ENCODE measurements around the gene UPF2.

Gene UPF2

GRCh38 chr10:11959966-11960365 is 82.6 kb downstream of the UPF2 start:
- H3K9ac ChIP-seq (ENCODE audit: low read length), result no peak overlapping the region
- no peak overlapping the region for H3K4me2 ChIP-seq (ENCODE audit: low read length)
- no peaks in the 10 kb centered on the region for H4K20me1 ChIP-seq (ENCODE audit: insufficient read depth, low read length)
- TF ChIP-seq, protein P1, sequence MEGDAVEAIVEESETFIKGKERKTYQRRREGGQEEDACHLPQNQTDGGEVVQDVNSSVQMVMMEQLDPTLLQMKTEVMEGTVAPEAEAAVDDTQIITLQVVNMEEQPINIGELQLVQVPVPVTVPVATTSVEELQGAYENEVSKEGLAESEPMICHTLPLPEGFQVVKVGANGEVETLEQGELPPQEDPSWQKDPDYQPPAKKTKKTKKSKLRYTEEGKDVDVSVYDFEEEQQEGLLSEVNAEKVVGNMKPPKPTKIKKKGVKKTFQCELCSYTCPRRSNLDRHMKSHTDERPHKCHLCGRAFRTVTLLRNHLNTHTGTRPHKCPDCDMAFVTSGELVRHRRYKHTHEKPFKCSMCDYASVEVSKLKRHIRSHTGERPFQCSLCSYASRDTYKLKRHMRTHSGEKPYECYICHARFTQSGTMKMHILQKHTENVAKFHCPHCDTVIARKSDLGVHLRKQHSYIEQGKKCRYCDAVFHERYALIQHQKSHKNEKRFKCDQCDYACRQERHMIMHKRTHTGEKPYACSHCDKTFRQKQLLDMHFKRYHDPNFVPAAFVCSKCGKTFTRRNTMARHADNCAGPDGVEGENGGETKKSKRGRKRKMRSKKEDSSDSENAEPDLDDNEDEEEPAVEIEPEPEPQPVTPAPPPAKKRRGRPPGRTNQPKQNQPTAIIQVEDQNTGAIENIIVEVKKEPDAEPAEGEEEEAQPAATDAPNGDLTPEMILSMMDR (IDR thresholded peaks at IDR 0.05; ENCODE audit: low read depth, low read length), result no peak
- no peak overlapping the region for H2AFZ ChIP-seq (ENCODE audit: low read depth, low read length)
- no peak overlapping the region for H3K4me3 ChIP-seq (ENCODE audit: low read length)
- H3K27me3 ChIP-seq (ENCODE audit: low read depth, low read length), result no peaks in the 10 kb centered on the region
- H3K9me3 ChIP-seq (ENCODE audit: insufficient read depth, low read length), result no peaks in the 10 kb centered on the region
- H3K79me2 ChIP-seq (ENCODE audit: low read length), result no peaks in the 10 kb centered on the region
- H3K4me1 ChIP-seq (ENCODE audit: low read length), result no peaks in the 10 kb centered on the region
- H3K36me3 ChIP-seq (replicated peaks; ENCODE audit: low read depth, low read length), result peaks cover 27% of the 10 kb centered on the region
- no peak overlapping the region for H3K27ac ChIP-seq (ENCODE audit: low read length)

DNA sequence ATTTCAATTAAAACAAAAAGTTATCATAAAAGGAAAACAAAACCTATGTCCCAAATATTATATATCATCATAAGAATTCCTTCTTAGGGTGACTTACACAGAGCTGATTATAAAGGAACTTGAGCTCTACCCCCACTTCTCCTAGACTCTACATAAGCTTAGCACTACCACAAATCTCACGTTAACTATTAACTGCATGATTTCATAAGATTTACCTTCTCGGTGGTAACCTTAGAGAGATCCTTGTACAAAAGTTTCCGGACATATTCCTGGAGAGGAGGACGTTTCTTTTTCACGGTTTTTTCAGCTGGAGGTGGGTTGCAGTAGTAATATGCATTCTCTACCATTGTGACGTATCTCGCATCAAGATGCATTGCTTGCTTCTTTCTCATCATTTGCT is 83.7 kb downstream of the UPF2 start:
- no peak overlapping the region for H3K4me3 ChIP-seq (ENCODE audit: low read length)
- no peak overlapping the region for H3K9ac ChIP-seq (ENCODE audit: low read length)
- H3K4me2 ChIP-seq (ENCODE audit: low read length), result no peak overlapping the region
- H3K36me3 ChIP-seq (replicated peaks; ENCODE audit: low read depth, low read length), result peaks cover 22% of the 10 kb centered on the region
- H3K79me2 ChIP-seq (ENCODE audit: low read length), result no peaks in the 10 kb centered on the region
- H4K20me1 ChIP-seq (ENCODE audit: insufficient read depth, low read length), result no peaks in the 10 kb centered on the region
- H3K9me3 ChIP-seq (ENCODE audit: insufficient read depth, low read length), result no peaks in the 10 kb centered on the region
- H2AFZ ChIP-seq (ENCODE audit: low read depth, low read length), result no peak overlapping the region
- no peak overlapping the region for H3K27ac ChIP-seq (ENCODE audit: low read length)
- H3K4me1 ChIP-seq (ENCODE audit: low read length), result no peaks in the 10 kb centered on the region
- H3K27me3 ChIP-seq (ENCODE audit: low read depth, low read length), result no peaks in the 10 kb centered on the region
- TF ChIP-seq, protein P1 (IDR thresholded peaks at IDR 0.05; ENCODE audit: low read depth, low read length), result no peak
- no peak for TF ChIP-seq EZH2phosphoT487 (IDR thresholded peaks at IDR 0.05; ENCODE audit: low read depth)

DNA sequence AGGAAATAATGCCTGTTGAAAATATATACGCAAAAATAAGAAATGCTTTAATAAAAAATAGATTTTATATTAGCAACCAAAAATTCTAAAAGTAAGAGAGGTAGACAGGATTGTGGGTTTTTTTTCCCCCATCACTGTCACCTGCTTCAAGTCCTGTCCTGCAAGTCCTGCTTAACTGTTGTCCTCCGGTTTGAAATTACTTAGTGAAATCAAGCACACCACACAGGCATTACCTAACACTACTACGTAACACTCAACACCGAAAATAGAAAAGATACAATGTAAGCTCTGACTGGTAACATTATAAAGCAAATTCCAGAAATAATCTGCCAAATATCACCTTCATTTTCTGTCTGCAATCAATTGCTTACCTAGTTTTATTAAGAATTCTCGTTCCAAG is 90.9 kb downstream of the UPF2 start:
- no peaks in the 10 kb centered on the region for H3K79me2 ChIP-seq (ENCODE audit: low read length)
- H3K4me1 ChIP-seq (ENCODE audit: low read length), result peaks cover 13% of the 10 kb centered on the region
- TF ChIP-seq, protein P1 (IDR thresholded peaks at IDR 0.05; ENCODE audit: low read depth, low read length), result no peak
- TF ChIP-seq EZH2phosphoT487 (IDR thresholded peaks at IDR 0.05; ENCODE audit: low read depth), result no peak
- H3K27me3 ChIP-seq (ENCODE audit: low read depth, low read length), result no peaks in the 10 kb centered on the region
- no peak overlapping the region for H3K4me2 ChIP-seq (ENCODE audit: low read length)
- H3K9me3 ChIP-seq (ENCODE audit: insufficient read depth, low read length), result no peaks in the 10 kb centered on the region
- no peak overlapping the region for H3K27ac ChIP-seq (ENCODE audit: low read length)
- H3K4me3 ChIP-seq (ENCODE audit: low read length), result no peak overlapping the region
- H3K36me3 ChIP-seq (replicated peaks; ENCODE audit: low read depth, low read length), result peaks cover 31% of the 10 kb centered on the region
- H3K9ac ChIP-seq (ENCODE audit: low read length), result no peak overlapping the region
- peaks cover 9% of the 10 kb centered on the region; the same call in 1 of the 2 replicates for H4K20me1 ChIP-seq (ENCODE audit: insufficient read depth, low read length)
- H2AFZ ChIP-seq (ENCODE audit: low read depth, low read length), result no peak overlapping the region

DNA sequence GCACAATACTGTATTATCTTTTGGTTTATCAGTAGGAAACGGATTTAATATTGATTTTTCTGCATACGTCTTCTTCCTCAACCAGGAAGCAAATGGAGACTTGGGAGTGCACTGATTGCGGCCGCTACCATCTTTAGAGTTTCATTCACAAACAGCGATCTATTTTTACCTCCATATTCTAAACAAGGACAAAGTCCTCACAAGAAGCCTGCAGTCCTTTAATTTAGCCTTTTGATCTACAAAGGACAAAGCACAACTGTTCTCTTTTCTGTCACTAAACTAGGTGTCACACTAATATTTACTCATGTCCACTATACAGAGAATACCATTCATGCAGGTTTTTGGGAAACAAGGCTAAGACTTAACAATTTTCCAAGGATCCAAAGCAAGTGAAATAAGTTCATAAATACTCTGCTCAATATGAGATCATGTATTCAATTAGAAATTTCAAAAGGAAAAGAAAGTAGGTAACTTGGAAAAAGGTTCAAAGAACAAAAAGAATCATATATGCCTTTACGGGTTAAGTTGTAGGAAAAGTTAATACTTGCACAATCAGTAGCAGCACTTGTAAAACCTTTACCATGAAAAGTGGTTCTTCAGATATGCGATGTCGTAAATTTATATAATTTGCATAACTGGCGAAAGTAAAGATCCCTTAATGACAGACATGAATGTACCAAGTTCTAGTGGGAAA is 92.1 kb downstream of the UPF2 start:
- no peak overlapping the region for H3K4me3 ChIP-seq (ENCODE audit: low read length)
- TF ChIP-seq EZH2phosphoT487 (IDR thresholded peaks at IDR 0.05; ENCODE audit: low read depth), result no peak
- TF ChIP-seq, protein P1 (IDR thresholded peaks at IDR 0.05; ENCODE audit: low read depth, low read length), result no peak
- peaks cover 13% of the 10 kb centered on the region for H3K4me1 ChIP-seq (ENCODE audit: low read length)
- peaks cover 9% of the 10 kb centered on the region; the same call in 1 of the 2 replicates for H4K20me1 ChIP-seq (ENCODE audit: insufficient read depth, low read length)
- no peaks in the 10 kb centered on the region for H3K27me3 ChIP-seq (ENCODE audit: low read depth, low read length)
- H3K9me3 ChIP-seq (ENCODE audit: insufficient read depth, low read length), result no peaks in the 10 kb centered on the region
- no peak overlapping the region for H3K4me2 ChIP-seq (ENCODE audit: low read length)
- H3K79me2 ChIP-seq (ENCODE audit: low read length), result no peaks in the 10 kb centered on the region
- no peak overlapping the region for H3K27ac ChIP-seq (ENCODE audit: low read length)
- H3K9ac ChIP-seq (ENCODE audit: low read length), result no peak overlapping the region
- H3K36me3 ChIP-seq (replicated peaks; ENCODE audit: low read depth, low read length), result peaks cover 30% of the 10 kb centered on the region
- H2AFZ ChIP-seq (ENCODE audit: low read depth, low read length), result no peak overlapping the region

Measured in OCI-LY3 (cell line).